Adrenal gland (tissue), 5 donors: ENCODE data around the gene FGD6.

Experiments used
- POLR2A ChIP-seq, 2 donors: fragments of 450-650 bp; IDR thresholded peaks; one replicate each; pipeline ENCODE4 v1.6.1; 2017; ENCODE audit warnings: antibody characterized with exemption in 2 of 2, mild to moderate bottlenecking in 2 of 2, moderate library complexity in 1 of 2
- TF ChIP-seq, protein P1 (sequence below), 6 experiments: fragments of 450-650 bp in 4 of 6; fragments of 200-600 bp in 2 of 6; sonication (generic) in 1 of 6; IDR thresholded peaks; 1 replicate in 5 of 6; 2 replicates in 1 of 6; pipeline versions ENCODE4 v1.5.1 to v1.8.0; 2016 to 2021; ENCODE audit warnings: antibody characterized with exemption in 6 of 6, mild to moderate bottlenecking in 2 of 6, moderate library complexity in 1 of 6
- donor health status: DM: no; HTN: no; CAD: no.

DNA sequence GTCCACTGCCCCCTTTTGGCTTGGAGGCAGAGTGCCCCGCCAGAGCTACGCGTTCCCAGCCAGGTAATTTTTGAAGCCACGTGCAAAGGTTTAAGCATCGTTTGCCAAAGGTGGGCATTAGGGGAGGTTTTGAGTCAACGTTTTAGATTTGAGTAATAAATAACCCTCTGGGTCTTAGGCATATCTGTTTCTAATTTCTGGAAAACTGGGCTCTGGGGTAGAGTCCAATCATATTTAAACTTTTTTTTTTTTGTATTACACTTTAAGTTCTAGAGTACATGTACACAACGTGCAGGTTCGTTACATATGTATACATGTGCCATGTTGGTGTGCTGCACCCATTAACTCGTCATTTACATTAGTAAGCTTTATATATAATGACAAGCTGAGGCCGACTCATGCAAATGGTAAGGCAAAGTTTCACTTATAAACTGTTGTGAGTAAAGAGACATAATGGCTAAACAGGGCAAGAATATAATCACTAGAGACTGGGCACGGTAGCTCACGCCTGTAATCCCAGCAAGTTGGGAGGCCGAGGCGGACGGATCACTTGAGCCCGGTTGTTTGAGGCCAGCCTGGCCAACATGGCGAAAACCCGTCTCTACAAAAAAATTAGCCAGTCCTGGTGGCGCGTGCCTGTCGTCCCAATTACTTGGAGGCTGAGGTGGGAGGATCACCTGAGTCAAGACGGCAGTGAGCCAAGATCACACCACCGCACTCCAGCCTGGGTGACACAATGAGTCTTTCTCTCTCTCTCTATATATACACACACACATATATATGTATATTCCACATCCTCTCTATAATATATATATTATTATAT is 143.4 kb downstream of the FGD6 start:
- TF ChIP-seq, protein P1, sequence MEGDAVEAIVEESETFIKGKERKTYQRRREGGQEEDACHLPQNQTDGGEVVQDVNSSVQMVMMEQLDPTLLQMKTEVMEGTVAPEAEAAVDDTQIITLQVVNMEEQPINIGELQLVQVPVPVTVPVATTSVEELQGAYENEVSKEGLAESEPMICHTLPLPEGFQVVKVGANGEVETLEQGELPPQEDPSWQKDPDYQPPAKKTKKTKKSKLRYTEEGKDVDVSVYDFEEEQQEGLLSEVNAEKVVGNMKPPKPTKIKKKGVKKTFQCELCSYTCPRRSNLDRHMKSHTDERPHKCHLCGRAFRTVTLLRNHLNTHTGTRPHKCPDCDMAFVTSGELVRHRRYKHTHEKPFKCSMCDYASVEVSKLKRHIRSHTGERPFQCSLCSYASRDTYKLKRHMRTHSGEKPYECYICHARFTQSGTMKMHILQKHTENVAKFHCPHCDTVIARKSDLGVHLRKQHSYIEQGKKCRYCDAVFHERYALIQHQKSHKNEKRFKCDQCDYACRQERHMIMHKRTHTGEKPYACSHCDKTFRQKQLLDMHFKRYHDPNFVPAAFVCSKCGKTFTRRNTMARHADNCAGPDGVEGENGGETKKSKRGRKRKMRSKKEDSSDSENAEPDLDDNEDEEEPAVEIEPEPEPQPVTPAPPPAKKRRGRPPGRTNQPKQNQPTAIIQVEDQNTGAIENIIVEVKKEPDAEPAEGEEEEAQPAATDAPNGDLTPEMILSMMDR (IDR thresholded peaks at IDR 0.05): peak; percentile 63 to 83 (median 81)
- TF ChIP-seq POLR2A (IDR thresholded peaks at IDR 0.05): no peak
